K562 (cell line): ENCODE data around the gene SLC25A45. TPM values are rescaled to one million over a fixed set of nuclear protein-coding genes. Genes with fewer than 3 reads are reported as not detected.

Experiments used
- CAMTA2 ChIP-seq: fragments of 250-450 bp; sonication (Bioruptor Pico); conservative IDR thresholded peaks from 2 replicates; pipeline ENCODE4 v1.5.1; 2022
- CTBP1 ChIP-seq: fragments of 450-650 bp; IDR thresholded peaks from 2 replicates; pipeline ENCODE4 v1.6.1; 2016; ENCODE audit warnings: borderline replicate concordance
- ELF2 ChIP-seq: fragments of 250-450 bp; sonication (Bioruptor Pico); IDR thresholded peaks from 2 replicates; pipeline ENCODE4 v1.5.0; 2021; ENCODE audit warnings: mild to moderate bottlenecking
- FUS ChIP-seq: fragments of 200-400 bp; formaldehyde crosslinking; optimal IDR thresholded peaks from 2 replicates; pipeline ENCODE3; 2017; ENCODE audit warnings: low read depth, low read length
- LCOR ChIP-seq: sonication (generic); formaldehyde crosslinking; IDR thresholded peaks from 2 replicates; pipeline ENCODE4 v1.8.0; 2022; ENCODE audit warnings: mild to moderate bottlenecking, missing genetic modification reagents
- MEIS2 ChIP-seq: fragments of 450-650 bp; IDR thresholded peaks from 2 replicates; pipeline ENCODE4 v1.6.1; 2014; ENCODE audit warnings: mild to moderate bottlenecking; ENCODE audit not compliant: partially characterized antibody
- OTX1 ChIP-seq: fragments of 450-650 bp; formaldehyde crosslinking; IDR thresholded peaks from 2 replicates; pipeline ENCODE4 v1.4.0; 2022; ENCODE audit warnings: mild to moderate bottlenecking
- PHB ChIP-seq: fragments of 250-450 bp; sonication (Bioruptor Pico); IDR thresholded peaks from 2 replicates; pipeline ENCODE4 v1.5.0; 2021
- POLR2AphosphoS5 ChIP-seq: IDR thresholded peaks from 2 replicates; pipeline ENCODE4 v1.6.1; 2011; ENCODE audit warnings: mild to moderate bottlenecking, low read depth, low read length, moderate library complexity; ENCODE audit not compliant: control insufficient read depth, insufficient read depth
- RBBP5 ChIP-seq: fragments of 200-600 bp; sonication (generic); IDR thresholded peaks from 2 replicates; pipeline ENCODE4 v1.6.1; 2012; ENCODE audit warnings: borderline replicate concordance, mild to moderate bottlenecking, low read length, control low read depth, inconsistent platforms; ENCODE audit not compliant: insufficient read depth, poor library complexity, severe bottlenecking
- RFX1 ChIP-seq: fragments of 450-650 bp; IDR thresholded peaks from 2 replicates; pipeline ENCODE4 v1.6.1; 2016; ENCODE audit warnings: mild to moderate bottlenecking, moderate library complexity
- RUNX1 ChIP-seq: sonication (generic); IDR thresholded peaks from 2 replicates; pipeline ENCODE4 v1.6.1; 2016; ENCODE audit warnings: antibody characterized with exemption, low read depth
- SRSF7 ChIP-seq: fragments of 200-400 bp; formaldehyde crosslinking; optimal IDR thresholded peaks from 2 replicates; pipeline ENCODE3; 2017; ENCODE audit warnings: mild to moderate bottlenecking, low read depth, low read length
- TBL1XR1 ChIP-seq, 2 experiments: IDR thresholded peaks; 2 replicates each; pipeline ENCODE4 v1.6.1; 2012; ENCODE audit warnings: improper control_type of control experiment in 2 of 2, low read length in 2 of 2, mild to moderate bottlenecking in 1 of 2
- TCFL5 ChIP-seq: fragments of 250-450 bp; sonication (Bioruptor Pico); conservative IDR thresholded peaks from 2 replicates; pipeline ENCODE4 v1.6.1; 2021; ENCODE audit warnings: mild to moderate bottlenecking, moderate library complexity, matching md5 sums
- TEAD4 ChIP-seq, 2 experiments: sonication (generic) in 1 of 2; formaldehyde crosslinking in 1 of 2; IDR thresholded peaks; 2 replicates each; pipeline versions ENCODE4 v1.6.1 to v1.8.0; 2012 to 2022; ENCODE audit warnings: borderline replicate concordance in 1 of 2, inconsistent platforms in 1 of 2, low read length in 1 of 2, mild to moderate bottlenecking in 1 of 2, missing genetic modification reagents in 1 of 2
- ZBTB17 ChIP-seq: fragments of 450-650 bp; formaldehyde crosslinking; IDR thresholded peaks from 2 replicates; pipeline ENCODE4 v1.4.0; 2020; ENCODE audit warnings: mild to moderate bottlenecking
- ZBTB43 ChIP-seq: sonication (generic); formaldehyde crosslinking; IDR thresholded peaks from 2 replicates; pipeline ENCODE4 v1.8.0; 2023; ENCODE audit warnings: mild to moderate bottlenecking, missing genetic modification reagents
- ZFP36 ChIP-seq: fragments of 150-350 bp; IDR thresholded peaks from 2 replicates; pipeline ENCODE4 v1.6.1; 2018; ENCODE audit warnings: low read length, low read depth; ENCODE audit not compliant: partially characterized antibody
- ZNF253 ChIP-seq: fragments of 250-450 bp; sonication (Bioruptor Pico); conservative IDR thresholded peaks from 2 replicates; pipeline ENCODE4 v1.6.1; 2021; ENCODE audit warnings: mild to moderate bottlenecking
- ZNF395 ChIP-seq: fragments of 200-800 bp; sonication (Bioruptor generic); IDR thresholded peaks from 2 replicates; pipeline ENCODE4 v1.6.1; 2017; ENCODE audit warnings: missing genetic modification characterization, missing compliant biosample characterization
- ZNF444 ChIP-seq: fragments of 250-450 bp; sonication (Bioruptor Pico); IDR thresholded peaks from 2 replicates; pipeline ENCODE4 v1.4.0; 2020; ENCODE audit warnings: mild to moderate bottlenecking, moderate library complexity
- ZNF57 ChIP-seq: fragments of 450-650 bp; formaldehyde crosslinking; IDR thresholded peaks from 2 replicates; pipeline ENCODE4 v1.4.0; 2020; ENCODE audit warnings: mild to moderate bottlenecking, moderate library complexity
- polyA plus RNA-seq, 8 experiments: library from polyadenylated mRNA; depleted of rRNA in 4 of 8; stranded (reverse) in 5 of 8; unstranded in 3 of 8; fragments of >200 nt; fragmentation: Nextera tagmentation in 2 of 8; fragmentation: Illumina TruSeq in 1 of 8; extraction: Ambion mirVana in 2 of 8; extraction: Trizol in 1 of 8; gene quantifications; 2 replicates each; pipeline versions ENCODE4 v1.2.1 to v1.2.3, GENCODE V29; 2011 to 2014; ENCODE audit warnings: inconsistent platforms in 1 of 8, missing spikeins in 1 of 8
- total RNA-seq, 7 experiments: library from RNA; depleted of rRNA in 6 of 7; stranded (reverse); fragments of >200 nt in 6 of 7; fragmentation: Illumina TruSeq in 2 of 7; extraction: Trizol in 2 of 7; gene quantifications; 2 replicates each; pipeline versions ENCODE4 v1.2.1 to v1.2.3, GENCODE V29; 2011 to 2021; ENCODE audit warnings: low replicate concordance in 1 of 7
- TF ChIP-seq, protein P1 (sequence below): fragments of 250-450 bp; sonication (Bioruptor Pico); IDR thresholded peaks from 2 replicates; pipeline ENCODE4 v1.5.0; 2020; ENCODE audit warnings: mild to moderate bottlenecking

SLC25A45 gene
- total and polyA plus RNA-seq, 9 of the 15 experiments (the other 6 are each of a cell fraction or from before 2014, with no cell fraction given): 0.15 to 2.3 (median 0.68) TPM

DNA sequence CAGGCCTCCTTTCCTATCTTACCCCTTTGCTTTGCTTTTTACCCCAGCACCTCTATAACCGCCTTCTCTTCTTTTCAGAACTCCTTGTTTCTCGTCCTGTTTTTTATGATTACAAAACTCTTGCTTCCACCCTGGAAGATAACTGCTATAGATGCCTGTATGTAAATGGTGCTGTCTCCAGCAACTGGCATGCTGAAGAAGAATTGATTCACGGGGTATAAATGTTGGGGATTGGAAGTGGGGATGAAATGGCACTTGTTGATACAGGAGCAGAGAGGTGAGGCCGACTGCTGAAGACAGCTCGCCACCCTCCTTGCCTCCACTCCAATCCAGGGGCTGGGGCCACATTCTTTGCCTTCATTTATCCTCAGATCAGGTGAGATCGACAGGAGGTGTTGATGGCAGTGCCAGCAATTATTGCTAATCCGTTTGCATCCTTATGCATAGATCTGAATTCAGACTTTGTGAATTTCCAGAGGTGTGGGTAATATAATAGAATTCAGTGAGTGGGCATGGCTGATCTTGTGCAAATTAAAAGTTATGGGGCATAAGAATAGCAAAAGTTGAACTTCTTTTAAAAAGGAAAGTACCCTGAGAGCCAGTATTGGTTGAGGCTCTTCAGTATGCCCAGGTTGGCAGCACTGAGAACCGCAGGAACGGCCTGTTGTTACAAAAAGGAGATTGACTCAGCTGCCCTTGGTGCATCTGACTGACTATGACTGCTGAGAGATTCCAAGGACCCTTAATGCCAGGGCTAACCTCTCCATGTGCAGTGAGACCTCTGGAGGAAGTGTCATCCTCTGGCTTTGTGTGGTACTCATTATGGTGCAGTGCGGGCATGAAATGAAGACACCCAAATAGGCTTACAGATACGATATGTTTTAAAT lies 45.5 kb upstream of the SLC25A45 start (continued):
- TF ChIP-seq RBBP5 (no peak), TCFL5 (CRISPR knock-in tag) (no peak), TBL1XR1 (IDR thresholded peaks at IDR 0.05; ENCODE audit: low read length in 2 of 2) (peak; percentile 2 to 76; a peak in 2 of 4 replicates), ZNF253 (CRISPR knock-in tag) (0 out of 2 replicates have a peak, but pooled peaks have one; percentile 62), ZNF395 (CRISPR knock-in tag) (no peak), OTX1 (CRISPR knock-in tag) (peak; percentile 97; the same call in 1 of the 2 replicates), ZBTB17 (CRISPR knock-in tag) (peak; percentile 67; the same call in 1 of the 2 replicates), POLR2AphosphoS5 (peak; percentile 85), TEAD4 (IDR thresholded peaks at IDR 0.05; ENCODE audit: low read length) (peak; percentile 24), TEAD4 (CRISPR knock-in tag; IDR thresholded peaks at IDR 0.05; ENCODE audit: borderline replicate concordance) (no peak), SRSF7 (no peak), PHB (CRISPR knock-in tag) (peak; percentile 70; the same call in 1 of the 2 replicates), RFX1 (no peak), ZFP36 (no peak), CTBP1 (0 out of 2 replicates have a peak, but pooled peaks have one; percentile 35), FUS (no peak), LCOR (CRISPR knock-in tag) (peak; percentile 65; the same call in 1 of the 2 replicates), ZNF57 (CRISPR knock-in tag) (peak; percentile 81; the same call in 1 of the 2 replicates), ZBTB43 (CRISPR knock-in tag) (no peak), ELF2 (CRISPR knock-in tag) (0 out of 2 replicates have a peak, but pooled peaks have one; percentile 33), CAMTA2 (CRISPR knock-in tag) (no peak), RUNX1 (peak; percentile 87; the same call in 1 of the 2 replicates), MEIS2 (peak; percentile 9), ZNF444 (CRISPR knock-in tag) (peak; percentile 79; the same call in 1 of the 2 replicates)
- TF ChIP-seq, protein P1, sequence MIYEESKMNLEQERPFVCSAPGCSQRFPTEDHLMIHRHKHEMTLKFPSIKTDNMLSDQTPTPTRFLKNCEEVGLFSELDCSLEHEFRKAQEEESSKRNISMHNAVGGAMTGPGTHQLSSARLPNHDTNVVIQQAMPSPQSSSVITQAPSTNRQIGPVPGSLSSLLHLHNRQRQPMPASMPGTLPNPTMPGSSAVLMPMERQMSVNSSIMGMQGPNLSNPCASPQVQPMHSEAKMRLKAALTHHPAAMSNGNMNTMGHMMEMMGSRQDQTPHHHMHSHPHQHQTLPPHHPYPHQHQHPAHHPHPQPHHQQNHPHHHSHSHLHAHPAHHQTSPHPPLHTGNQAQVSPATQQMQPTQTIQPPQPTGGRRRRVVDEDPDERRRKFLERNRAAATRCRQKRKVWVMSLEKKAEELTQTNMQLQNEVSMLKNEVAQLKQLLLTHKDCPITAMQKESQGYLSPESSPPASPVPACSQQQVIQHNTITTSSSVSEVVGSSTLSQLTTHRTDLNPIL (CRISPR knock-in tag): 0 out of 2 replicates have a peak, but pooled peaks have one; percentile 58
